GM20000 (cell line): Measurements from ENCODE around the gene PCP4.

Source experiments
- DNase-seq: peaks from one replicate; pipeline ENCODE4 v3.0.0; 2012; ENCODE audit warnings: low spot score
- TF ChIP-seq, protein P1 (sequence below): IDR thresholded peaks from 2 replicates; pipeline ENCODE4 v1.5.1; 2012; ENCODE audit warnings: mild to moderate bottlenecking, control low read depth; ENCODE audit errors: extremely low read depth, missing control alignments

PCP4 gene

DNA sequence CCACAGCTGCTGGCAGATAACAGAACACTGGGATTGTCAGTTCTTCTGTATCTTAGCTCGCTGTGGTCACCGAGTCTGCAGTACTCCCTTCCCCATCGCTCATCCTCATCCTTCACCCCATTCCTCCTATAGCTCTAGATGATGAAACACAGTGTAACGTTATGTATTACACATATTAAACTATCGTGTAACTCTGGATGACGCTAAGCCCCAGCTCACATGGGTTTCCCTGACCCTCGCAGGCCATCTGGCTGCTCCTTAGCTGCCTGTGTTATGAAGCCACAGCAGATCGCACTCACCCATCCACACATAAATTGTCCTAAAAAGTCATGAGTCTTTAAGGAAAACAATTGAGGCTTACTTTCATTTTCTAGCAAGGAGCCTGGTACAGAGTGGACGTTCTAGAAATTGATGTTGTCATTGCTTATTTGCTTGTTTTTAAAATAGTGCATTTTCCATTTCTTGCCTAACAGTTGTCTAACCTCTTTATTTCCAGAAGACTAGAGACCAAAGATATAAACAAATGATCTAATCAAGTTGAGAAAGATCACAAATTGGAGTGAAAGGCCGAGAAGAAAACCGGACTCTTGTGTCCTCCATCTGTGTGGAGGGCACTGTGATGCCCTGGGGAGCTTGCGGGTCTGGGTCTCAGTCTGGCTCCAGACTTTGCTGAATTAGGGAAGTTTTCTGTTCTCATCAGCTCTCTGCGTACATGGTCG is 24.3 kb upstream of the PCP4 start:
- TF ChIP-seq, protein P1, sequence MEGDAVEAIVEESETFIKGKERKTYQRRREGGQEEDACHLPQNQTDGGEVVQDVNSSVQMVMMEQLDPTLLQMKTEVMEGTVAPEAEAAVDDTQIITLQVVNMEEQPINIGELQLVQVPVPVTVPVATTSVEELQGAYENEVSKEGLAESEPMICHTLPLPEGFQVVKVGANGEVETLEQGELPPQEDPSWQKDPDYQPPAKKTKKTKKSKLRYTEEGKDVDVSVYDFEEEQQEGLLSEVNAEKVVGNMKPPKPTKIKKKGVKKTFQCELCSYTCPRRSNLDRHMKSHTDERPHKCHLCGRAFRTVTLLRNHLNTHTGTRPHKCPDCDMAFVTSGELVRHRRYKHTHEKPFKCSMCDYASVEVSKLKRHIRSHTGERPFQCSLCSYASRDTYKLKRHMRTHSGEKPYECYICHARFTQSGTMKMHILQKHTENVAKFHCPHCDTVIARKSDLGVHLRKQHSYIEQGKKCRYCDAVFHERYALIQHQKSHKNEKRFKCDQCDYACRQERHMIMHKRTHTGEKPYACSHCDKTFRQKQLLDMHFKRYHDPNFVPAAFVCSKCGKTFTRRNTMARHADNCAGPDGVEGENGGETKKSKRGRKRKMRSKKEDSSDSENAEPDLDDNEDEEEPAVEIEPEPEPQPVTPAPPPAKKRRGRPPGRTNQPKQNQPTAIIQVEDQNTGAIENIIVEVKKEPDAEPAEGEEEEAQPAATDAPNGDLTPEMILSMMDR = no peak

DNA sequence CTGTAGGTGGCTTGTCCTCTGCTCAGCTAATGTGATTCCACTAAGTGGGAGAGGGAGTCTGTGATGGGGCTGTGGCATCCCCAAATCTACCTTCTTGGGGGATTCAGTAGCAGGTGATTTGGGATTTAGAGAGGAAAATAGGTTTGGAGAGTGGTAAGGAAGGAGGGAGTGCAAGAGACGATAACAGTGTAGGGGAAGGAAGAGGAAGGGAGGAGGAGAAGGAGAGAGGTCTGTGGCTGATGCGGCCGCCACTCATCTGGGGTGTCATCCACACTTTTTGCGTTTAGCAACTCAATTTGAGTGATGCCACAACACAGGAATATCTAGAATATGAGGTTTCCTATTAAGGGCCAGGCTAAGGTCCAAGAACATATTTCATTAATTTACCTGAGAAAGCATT is 23.8 kb upstream of the PCP4 start:
- TF ChIP-seq, protein P1 = no peak
- DNase-seq = no peak

More for the DNA sequence above, 24.3 kb upstream of the PCP4 start:
- DNase-seq = no peak

DNA sequence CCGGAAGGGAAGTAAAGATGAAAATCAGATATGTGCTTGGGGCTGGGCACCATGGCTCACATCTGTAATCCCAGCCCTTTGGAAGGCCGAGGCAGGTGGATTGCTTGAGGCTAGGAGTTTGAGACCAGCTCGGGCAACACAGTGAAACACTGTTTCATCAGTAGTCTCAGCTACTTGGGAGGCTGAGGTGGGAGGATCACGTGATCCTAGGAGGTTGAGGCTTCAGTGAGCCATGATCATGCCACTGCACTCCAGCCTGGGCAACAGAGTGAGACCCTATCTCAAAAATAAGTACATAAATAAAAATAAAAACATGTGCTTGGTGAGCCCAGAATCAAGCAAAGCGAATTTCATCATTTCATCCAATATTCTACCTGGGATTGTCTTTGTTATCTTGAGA is 23.3 kb upstream of the PCP4 start:
- DNase-seq = no peak
- TF ChIP-seq, protein P1 = no peak

DNA sequence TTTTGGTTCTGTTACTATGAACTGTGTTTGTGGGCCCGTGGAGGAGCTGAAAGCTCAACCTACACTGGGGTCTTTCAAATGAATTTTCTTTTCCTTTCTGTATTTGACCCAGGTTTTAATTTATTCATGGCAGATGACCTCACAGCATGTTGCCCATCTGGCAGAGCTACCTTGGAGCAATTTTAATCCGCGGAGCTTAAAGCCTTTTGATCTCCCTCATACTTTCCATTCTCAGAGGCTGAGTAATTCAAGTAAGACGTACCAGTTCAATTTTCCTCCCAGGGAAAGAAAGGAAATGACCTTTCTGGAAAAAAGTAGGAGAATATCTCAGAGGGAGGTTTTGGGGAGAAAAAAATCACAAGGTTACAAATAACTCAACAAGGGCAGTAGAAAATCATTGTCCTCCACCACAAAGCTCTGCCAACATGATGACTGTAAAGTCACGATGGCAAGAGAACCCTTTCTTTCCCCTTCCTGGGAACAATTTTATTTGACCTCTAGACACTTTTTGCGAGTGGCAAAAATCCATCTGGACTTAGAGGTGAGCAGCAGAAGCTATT is 21.6 kb upstream of the PCP4 start:
- DNase-seq = no peak
- TF ChIP-seq, protein P1 = no peak

DNA sequence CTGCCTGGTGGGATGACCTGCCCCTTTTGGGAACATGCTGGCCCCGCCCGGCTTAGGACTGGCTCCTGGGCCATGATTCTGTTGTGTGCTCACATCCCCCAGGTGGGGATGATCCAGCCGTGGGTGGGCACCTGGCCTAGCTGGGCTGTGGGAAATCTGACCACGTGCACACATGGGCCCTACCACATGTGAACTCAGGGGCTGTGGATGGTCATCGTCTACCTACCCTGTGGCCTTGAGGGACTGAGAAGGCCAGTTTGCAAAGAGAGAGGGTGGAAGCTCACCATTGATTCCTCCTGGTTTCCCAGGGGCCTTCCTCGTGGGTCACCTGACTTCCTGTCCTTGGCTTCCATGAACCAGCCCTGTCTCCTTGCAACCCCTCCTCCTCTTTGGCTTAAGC is 19.4 kb upstream of the PCP4 start:
- TF ChIP-seq, protein P1 = no peak
- DNase-seq = no peak

DNA sequence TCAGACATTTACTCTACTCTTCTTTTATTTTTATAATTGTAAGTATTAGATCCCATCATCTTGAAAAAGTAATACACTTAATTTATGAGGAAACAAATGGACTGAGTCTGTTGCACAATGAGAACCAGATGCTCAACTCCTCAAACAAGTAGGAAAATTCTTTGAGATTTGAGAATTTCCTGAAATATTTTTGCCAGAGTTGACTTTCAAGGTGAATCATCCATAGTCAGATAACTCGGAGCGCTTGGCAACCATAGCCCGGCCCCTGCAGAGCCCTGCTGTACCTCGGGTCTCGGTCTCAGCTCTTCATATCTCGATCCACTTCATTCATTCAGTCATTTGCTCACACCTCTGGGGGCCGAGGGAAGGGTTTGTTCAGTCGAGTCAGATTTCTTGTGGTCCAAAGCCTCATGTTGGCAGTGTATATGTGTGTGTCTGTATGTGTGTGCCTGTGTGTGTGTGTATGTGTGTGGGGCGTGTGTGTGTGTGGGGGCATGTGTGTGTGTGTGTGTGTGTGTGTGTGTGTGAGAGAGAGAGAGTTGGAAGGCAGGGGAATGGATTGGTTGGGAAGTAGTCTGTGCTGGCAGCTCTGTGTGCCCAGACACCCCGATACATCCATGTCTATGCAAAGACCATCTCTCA is 18.1 kb upstream of the PCP4 start:
- TF ChIP-seq, protein P1 = no peak
- DNase-seq = no peak

DNA sequence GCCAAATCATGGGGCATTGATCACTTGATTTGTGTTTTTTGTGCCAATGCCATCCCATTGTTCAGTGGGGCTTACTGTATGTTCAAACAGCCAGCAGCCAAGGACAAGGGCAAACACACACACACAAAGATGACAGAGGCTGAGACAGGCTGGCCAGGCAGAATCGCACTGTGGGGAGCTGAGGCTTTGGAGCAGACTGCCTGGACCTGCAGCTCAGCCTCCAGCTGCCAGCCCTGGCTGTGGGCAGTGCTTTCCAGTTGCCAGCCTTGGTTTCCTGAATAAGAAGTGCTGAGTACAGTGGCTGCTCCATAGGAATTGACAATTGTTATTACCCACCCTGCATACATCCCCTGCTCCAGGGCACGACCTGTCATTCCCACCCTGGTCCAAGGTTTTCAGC is 16.9 kb upstream of the PCP4 start:
- no peak for DNase-seq
- TF ChIP-seq, protein P1 = no peak
